ENCODE measurements around the gene EML5. TPM values are rescaled to one million over a fixed set of nuclear protein-coding genes. Genes with fewer than 3 reads are reported as not detected.

The EML5 gene
- total and polyA plus RNA-seq, 2 donors (not counting 1 experiment from before 2014, with no cell fraction given) = 0.10 to 0.66 TPM

DNA sequence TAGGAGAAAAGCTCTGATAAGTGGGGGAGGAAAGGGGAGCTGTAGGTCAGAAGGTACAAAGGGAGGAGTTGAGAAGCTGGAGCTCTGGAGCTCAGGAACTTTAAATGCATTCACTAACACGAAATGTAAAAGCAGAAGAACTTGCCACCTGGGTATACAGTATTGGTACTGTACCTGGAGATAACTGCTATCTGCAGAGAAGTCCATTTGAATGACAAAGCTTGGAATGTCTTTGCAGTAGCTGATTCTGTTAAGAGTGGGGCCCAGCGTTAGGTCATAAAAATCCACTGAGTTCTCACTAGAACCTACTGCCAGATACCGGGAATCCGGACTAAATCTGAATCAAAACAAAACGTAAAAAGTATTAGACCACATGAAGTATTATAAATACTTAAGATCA is 174.3 kb downstream of the EML5 start:
- no peaks in the 10 kb centered on the region for H3K79me2 ChIP-seq (ENCODE audit: control insufficient read depth, insufficient read depth, low read length)
- no peaks in the 10 kb centered on the region for H3K27me3 ChIP-seq (ENCODE audit: control insufficient read depth, insufficient read depth, low read length)
- H3K9ac ChIP-seq (ENCODE audit: insufficient read depth, low read length) = no peak overlapping the region
- no peaks in the 10 kb centered on the region for H3K9me3 ChIP-seq (ENCODE audit: control insufficient read depth, insufficient read depth, low read depth, low read length)
- H3K4me3 ChIP-seq (replicated peaks in 1 of 4; ENCODE audit: control extremely low read depth in 1 of 4, insufficient read depth in 1 of 4, low read depth in 3 of 4, low read length in 4 of 4) = no peak overlapping the region
- H3K4me2 ChIP-seq (ENCODE audit: extremely low read depth, insufficient read depth, low read length) = no peak overlapping the region
- H3K27ac ChIP-seq (ENCODE audit: insufficient read depth, low read length) = no peak overlapping the region
- H4K20me1 ChIP-seq (ENCODE audit: control insufficient read depth, extremely low read depth, insufficient read depth, low read length) = no peaks in the 10 kb centered on the region
- H2AFZ ChIP-seq (ENCODE audit: low read length) = no peak overlapping the region
- no peaks in the 10 kb centered on the region for H3K36me3 ChIP-seq (ENCODE audit: control insufficient read depth, insufficient read depth, low read length)
- DNase-seq (ENCODE audit: low read depth in 2 of 2) = no peak
- TF ChIP-seq EZH2 (IDR thresholded peaks at IDR 0.05; ENCODE audit: low read length, missing control alignments) = no peak
- TF ChIP-seq, protein P1, sequence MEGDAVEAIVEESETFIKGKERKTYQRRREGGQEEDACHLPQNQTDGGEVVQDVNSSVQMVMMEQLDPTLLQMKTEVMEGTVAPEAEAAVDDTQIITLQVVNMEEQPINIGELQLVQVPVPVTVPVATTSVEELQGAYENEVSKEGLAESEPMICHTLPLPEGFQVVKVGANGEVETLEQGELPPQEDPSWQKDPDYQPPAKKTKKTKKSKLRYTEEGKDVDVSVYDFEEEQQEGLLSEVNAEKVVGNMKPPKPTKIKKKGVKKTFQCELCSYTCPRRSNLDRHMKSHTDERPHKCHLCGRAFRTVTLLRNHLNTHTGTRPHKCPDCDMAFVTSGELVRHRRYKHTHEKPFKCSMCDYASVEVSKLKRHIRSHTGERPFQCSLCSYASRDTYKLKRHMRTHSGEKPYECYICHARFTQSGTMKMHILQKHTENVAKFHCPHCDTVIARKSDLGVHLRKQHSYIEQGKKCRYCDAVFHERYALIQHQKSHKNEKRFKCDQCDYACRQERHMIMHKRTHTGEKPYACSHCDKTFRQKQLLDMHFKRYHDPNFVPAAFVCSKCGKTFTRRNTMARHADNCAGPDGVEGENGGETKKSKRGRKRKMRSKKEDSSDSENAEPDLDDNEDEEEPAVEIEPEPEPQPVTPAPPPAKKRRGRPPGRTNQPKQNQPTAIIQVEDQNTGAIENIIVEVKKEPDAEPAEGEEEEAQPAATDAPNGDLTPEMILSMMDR (conservative IDR thresholded peaks at IDR 0.05 in 1 of 2, IDR thresholded peaks at IDR 0.05 in 1 of 2; ENCODE audit: low read depth in 1 of 2, low read length in 2 of 2) = no peak
- H3K4me1 ChIP-seq (ENCODE audit: control insufficient read depth, extremely low read depth, insufficient read depth, low read length) = peaks cover 6% of the 10 kb centered on the region

DNA sequence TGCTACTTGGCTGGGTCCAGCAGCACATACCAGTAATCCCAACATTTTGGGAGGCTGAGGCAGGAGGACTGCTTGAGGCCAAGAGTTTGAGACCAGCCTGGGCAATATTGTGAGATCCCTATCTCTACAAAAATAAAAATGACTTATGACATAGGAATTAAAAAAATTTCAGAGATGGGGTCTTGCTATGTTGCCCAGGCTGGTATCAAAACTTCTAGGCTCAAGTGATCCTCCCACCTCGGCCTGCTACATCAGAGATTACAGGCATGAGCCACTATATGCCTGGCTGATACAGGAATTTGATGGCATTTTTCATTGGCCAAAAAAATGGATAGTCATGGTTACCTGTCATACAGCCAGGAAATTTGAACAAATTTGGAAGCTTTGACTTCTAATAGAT is 175.3 kb downstream of the EML5 start:
- H3K4me3 ChIP-seq (replicated peaks in 1 of 4; ENCODE audit: control extremely low read depth in 1 of 4, insufficient read depth in 1 of 4, low read depth in 3 of 4, low read length in 4 of 4) = no peak overlapping the region
- H3K27me3 ChIP-seq (ENCODE audit: control insufficient read depth, insufficient read depth, low read length) = no peaks in the 10 kb centered on the region
- no peak overlapping the region for H2AFZ ChIP-seq (ENCODE audit: low read length)
- H3K79me2 ChIP-seq (ENCODE audit: control insufficient read depth, insufficient read depth, low read length) = no peaks in the 10 kb centered on the region
- no peak overlapping the region for H3K9ac ChIP-seq (ENCODE audit: insufficient read depth, low read length)
- no peaks in the 10 kb centered on the region for H4K20me1 ChIP-seq (ENCODE audit: control insufficient read depth, extremely low read depth, insufficient read depth, low read length)
- no peak overlapping the region for H3K4me2 ChIP-seq (ENCODE audit: extremely low read depth, insufficient read depth, low read length)
- H3K9me3 ChIP-seq (ENCODE audit: control insufficient read depth, insufficient read depth, low read depth, low read length) = no peaks in the 10 kb centered on the region
- H3K4me1 ChIP-seq (ENCODE audit: control insufficient read depth, extremely low read depth, insufficient read depth, low read length) = peaks cover 10% of the 10 kb centered on the region
- TF ChIP-seq EZH2 (IDR thresholded peaks at IDR 0.05; ENCODE audit: low read length, missing control alignments) = no peak
- TF ChIP-seq, protein P1 (conservative IDR thresholded peaks at IDR 0.05 in 1 of 2, IDR thresholded peaks at IDR 0.05 in 1 of 2; ENCODE audit: low read depth in 1 of 2, low read length in 2 of 2) = no peak
- DNase-seq (ENCODE audit: low read depth in 2 of 2) = no peak
- no peaks in the 10 kb centered on the region for H3K36me3 ChIP-seq (ENCODE audit: control insufficient read depth, insufficient read depth, low read length)
- no peak overlapping the region for H3K27ac ChIP-seq (ENCODE audit: insufficient read depth, low read length)

DNA sequence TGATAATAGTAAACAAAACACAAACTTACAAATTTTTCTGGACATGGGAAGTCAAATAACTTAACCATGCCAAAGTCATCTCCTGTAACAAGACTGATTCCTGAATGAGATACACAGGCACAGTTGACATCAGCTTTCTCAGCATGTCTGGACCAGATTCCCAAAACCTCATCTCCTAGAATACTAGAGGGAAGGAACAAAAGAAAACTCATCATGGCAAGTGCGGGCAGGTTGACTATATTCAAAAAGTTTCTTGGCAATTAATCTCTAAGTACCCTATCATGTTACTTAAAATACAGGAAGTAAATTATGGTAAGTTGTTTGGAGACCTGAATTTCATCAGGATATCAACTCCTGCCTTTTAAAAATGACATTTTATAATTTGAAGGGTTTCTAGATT is 176.1 kb downstream of the EML5 start:
- Histone ChIP-seq H3K79me2 (ENCODE audit: control insufficient read depth, insufficient read depth, low read length) (no peaks in the 10 kb centered on the region), H3K9me3 (ENCODE audit: control insufficient read depth, insufficient read depth, low read depth, low read length) (no peaks in the 10 kb centered on the region), H3K4me1 (ENCODE audit: control insufficient read depth, extremely low read depth, insufficient read depth, low read length) (peaks cover 14% of the 10 kb centered on the region), H3K4me3 (replicated peaks in 1 of 4; ENCODE audit: control extremely low read depth in 1 of 4, insufficient read depth in 1 of 4, low read depth in 3 of 4, low read length in 4 of 4) (no peak overlapping the region), H3K9ac (ENCODE audit: insufficient read depth, low read length) (no peak overlapping the region), H3K27ac (ENCODE audit: insufficient read depth, low read length) (no peak overlapping the region), H2AFZ (ENCODE audit: low read length) (no peak overlapping the region), H3K4me2 (ENCODE audit: extremely low read depth, insufficient read depth, low read length) (no peak overlapping the region), H4K20me1 (ENCODE audit: control insufficient read depth, extremely low read depth, insufficient read depth, low read length) (no peaks in the 10 kb centered on the region), H3K36me3 (ENCODE audit: control insufficient read depth, insufficient read depth, low read length) (no peaks in the 10 kb centered on the region), H3K27me3 (ENCODE audit: control insufficient read depth, insufficient read depth, low read length) (no peaks in the 10 kb centered on the region)
- TF ChIP-seq, protein P1 (conservative IDR thresholded peaks at IDR 0.05 in 1 of 2, IDR thresholded peaks at IDR 0.05 in 1 of 2; ENCODE audit: low read depth in 1 of 2, low read length in 2 of 2) = no peak
- TF ChIP-seq EZH2 (IDR thresholded peaks at IDR 0.05; ENCODE audit: low read length, missing control alignments) = no peak
- no peak for DNase-seq (ENCODE audit: low read depth in 2 of 2)
